A549 (cell line): ENCODE measurements around the gene SBF2. TPM values are rescaled to one million over a fixed set of nuclear protein-coding genes. Genes with fewer than 3 reads are reported as not detected.

Source experiments
- ATAC-seq, 2 experiments: fragments of 200-7000 bp in 1 of 2; fragments of >200 bp in 1 of 2; cut with Nextera tagmentation in 1 of 2; cut with Tn5 transposase in 1 of 2; 3 replicates each; pipeline versions ENCODE4 v1.8.0 to v1.9.1; 2018 to 2020; ENCODE audit warnings: mild to moderate bottlenecking in 1 of 2, moderate library complexity in 1 of 2
- CTCF ChIA-PET: fragments of 300-600 bp; sonication (Branson Sonifier 250); formaldehyde crosslinking; extraction: SDS; loops from one replicate; lab custom pipeline; 2021; ENCODE audit warnings: antibody characterized with exemption, inconsistent platforms; lab: Yijun Ruan, JAX
- POLR2A ChIA-PET: fragments of 350-600 bp; formaldehyde crosslinking; extraction: SDS; loops from one replicate; lab custom pipeline; 2021; ENCODE audit warnings: antibody characterized with exemption, inconsistent platforms; lab: Yijun Ruan, JAX
- DNase-seq, 2 experiments: peaks; one replicate each; pipeline versions ENCODE4 v3.0.0 to v3.0.0-alpha.2; 2011 to 2016; ENCODE audit warnings: low read depth in 1 of 2, low spot score in 1 of 2
- FAIRE-seq: peaks from 2 replicates; lab custom pipeline; 2011; peaks lifted over from hg19 to GRCh38; lab: Jason Lieb, UNC
- H3K27ac ChIP-seq, 2 experiments: fragments of >200 bp; sonication (Bioruptor Twin); formaldehyde crosslinking; 3 replicates each; pipeline ENCODE4 v1.5.1; 2016 to 2017
- H3K4me1 ChIP-seq: fragments of >200 bp; sonication (Bioruptor Twin); formaldehyde crosslinking; 3 replicates; pipeline ENCODE4 v1.6.1; 2016
- H3K4me2 ChIP-seq: fragments of >200 bp; sonication (Bioruptor Twin); formaldehyde crosslinking; 3 replicates; pipeline ENCODE4 v1.6.1; 2016
- H3K4me3 ChIP-seq: fragments of >200 bp; sonication (Bioruptor Twin); formaldehyde crosslinking; 3 replicates; pipeline ENCODE4 v1.5.1; 2016
- H3K9me3 ChIP-seq: fragments of >200 bp; sonication (Bioruptor Twin); formaldehyde crosslinking; 3 replicates; pipeline ENCODE4 v1.6.1; 2016
- BHLHE40 ChIP-seq: IDR thresholded peaks from 2 replicates; pipeline ENCODE4 v1.6.1; 2012; ENCODE audit warnings: low read depth, low read length, inconsistent platforms
- CBX8 ChIP-seq: fragments of 200-600 bp; sonication (generic); IDR thresholded peaks from 2 replicates; pipeline ENCODE4 v1.6.1; 2016
- CEBPB ChIP-seq, 2 experiments: fragments of >200 bp in 1 of 2; sonication (Bioruptor Twin) in 1 of 2; formaldehyde crosslinking in 1 of 2; IDR thresholded peaks; 2 replicates each; pipeline ENCODE4 v1.6.1; 2012 to 2016
- CHD2 ChIP-seq: fragments of 150-350 bp; IDR thresholded peaks from 2 replicates; pipeline ENCODE4 v1.6.1; 2014; ENCODE audit warnings: low read length; ENCODE audit not compliant: partially characterized antibody
- CHD4 ChIP-seq: fragments of 200-600 bp; sonication (generic); IDR thresholded peaks from 2 replicates; pipeline ENCODE4 v1.6.1; 2016; ENCODE audit warnings: antibody characterized with exemption, mild to moderate bottlenecking, borderline replicate concordance
- EHF ChIP-seq: fragments of 250-450 bp; sonication (Bioruptor Pico); IDR thresholded peaks from 2 replicates; pipeline ENCODE4 v1.5.0; 2020; ENCODE audit warnings: mild to moderate bottlenecking
- ESRRA ChIP-seq: fragments of 150-350 bp; IDR thresholded peaks from 2 replicates; pipeline ENCODE4 v1.6.1; 2014; ENCODE audit warnings: mild to moderate bottlenecking, low read length, borderline replicate concordance
- FOSB ChIP-seq: fragments of 250-450 bp; sonication (Bioruptor Pico); IDR thresholded peaks from 2 replicates; pipeline ENCODE4 v1.5.0; 2020; ENCODE audit warnings: mild to moderate bottlenecking, moderate library complexity
- GATA3 ChIP-seq: IDR thresholded peaks from 2 replicates; pipeline ENCODE4 v1.6.1; 2012; ENCODE audit warnings: borderline replicate concordance
- HES2 ChIP-seq: fragments of >200 bp; sonication (Bioruptor Twin); formaldehyde crosslinking; IDR thresholded peaks from 2 replicates; pipeline ENCODE4 v1.6.1; 2016
- HEYL ChIP-seq: fragments of 250-450 bp; sonication (Bioruptor Pico); IDR thresholded peaks from 2 replicates; pipeline ENCODE4 v1.8.0; 2021; ENCODE audit warnings: mild to moderate bottlenecking, moderate library complexity
- HOXA7 ChIP-seq: fragments of 250-450 bp; sonication (Bioruptor Pico); IDR thresholded peaks from 2 replicates; pipeline ENCODE4 v1.5.0; 2020; ENCODE audit warnings: mild to moderate bottlenecking, moderate library complexity
- JUNB ChIP-seq: fragments of >200 bp; sonication (Bioruptor Twin); formaldehyde crosslinking; IDR thresholded peaks from 2 replicates; pipeline ENCODE4 v1.6.1; 2016
- KDM1A ChIP-seq: fragments of 200-600 bp; sonication (generic); IDR thresholded peaks from 2 replicates; pipeline ENCODE4 v1.6.1; 2016; ENCODE audit warnings: low read depth, mild to moderate bottlenecking
- KDM5A ChIP-seq: fragments of 200-600 bp; sonication (generic); IDR thresholded peaks from 2 replicates; pipeline ENCODE4 v1.6.1; 2016; ENCODE audit warnings: antibody characterized with exemption, mild to moderate bottlenecking
- MAFK ChIP-seq: fragments of 450-650 bp; IDR thresholded peaks from 2 replicates; pipeline ENCODE4 v1.6.1; 2014; ENCODE audit not compliant: partially characterized antibody
- MAX ChIP-seq: IDR thresholded peaks from 2 replicates; pipeline ENCODE4 v1.6.1; 2012
- NFE2L2 ChIP-seq: fragments of 150-350 bp; conservative IDR thresholded peaks from 2 replicates; pipeline ENCODE4 v1.6.1; 2014; ENCODE audit warnings: low read length
- PBX3 ChIP-seq: IDR thresholded peaks from 2 replicates; pipeline ENCODE4 v1.6.1; 2012
- POLR2A ChIP-seq: IDR thresholded peaks from 2 replicates; pipeline ENCODE4 v1.6.1; 2012; ENCODE audit warnings: mild to moderate bottlenecking, low read length
- RARB ChIP-seq: fragments of 250-450 bp; sonication (Bioruptor Pico); IDR thresholded peaks from 2 replicates; pipeline ENCODE4 v1.8.0; 2021; ENCODE audit warnings: mild to moderate bottlenecking, moderate library complexity
- RFX5 ChIP-seq: fragments of 450-650 bp; IDR thresholded peaks from 2 replicates; pipeline ENCODE4 v1.7.1; 2014; ENCODE audit warnings: antibody characterized with exemption, mild to moderate bottlenecking, moderate library complexity
- SMC3 ChIP-seq: fragments of >200 bp; sonication (Bioruptor Twin); formaldehyde crosslinking; IDR thresholded peaks from 3 replicates; pipeline ENCODE4 v1.6.1; 2018; ENCODE audit warnings: inconsistent platforms
- SREBF2 ChIP-seq: fragments of 450-650 bp; IDR thresholded peaks from 2 replicates; pipeline ENCODE4 v1.6.1; 2014; ENCODE audit warnings: mild to moderate bottlenecking, moderate library complexity
- TFCP2L1 ChIP-seq: fragments of 250-450 bp; sonication (Bioruptor Pico); IDR thresholded peaks from 2 replicates; pipeline ENCODE4 v1.5.0; 2021; ENCODE audit warnings: mild to moderate bottlenecking
- ZC3H11A ChIP-seq: fragments of 450-650 bp; IDR thresholded peaks from 2 replicates; pipeline ENCODE4 v1.6.1; 2014; ENCODE audit warnings: antibody characterized with exemption, mild to moderate bottlenecking
- WGBS: methylation state at CpG from one replicate; pipeline ENCODE4 v1.1.6; 2017; ENCODE audit errors: missing lambda C conversion rate; 5-methylcytosine and 5-hydroxymethylcytosine counted together
- polyA plus RNA-seq, 4 experiments: library from polyadenylated mRNA; depleted of rRNA in 3 of 4; stranded (reverse); fragments of >200 nt; fragmentation: RNase III in 1 of 4; extraction: RNeasy Plus Mini Kit Qiagen cat#74134 plus additional on column Dnase treatment in 1 of 4; gene quantifications; 2 replicates in 3 of 4; 3 replicates in 1 of 4; pipeline ENCODE4 v1.2.3, GENCODE V29; 2011 to 2017

The SBF2 gene
- polyA plus RNA-seq, 2 of the 4 experiments (the other 2 are of a cell fraction), result 11.1 to 49.6 TPM

- Histone ChIP-seq H3K27ac (no peak overlapping the region), H3K4me2 (no peak overlapping the region), H3K4me1 (peaks cover 38% of the 10 kb centered on the region), H3K9me3 (no peaks in the 10 kb centered on the region), H3K4me3 (no peak overlapping the region)
- FAIRE-seq, result no peak
- CTCF ChIA-PET, result interaction anchor here (0.8 to 1.6 kb wide), 4 partner anchors 13 to 80 kb away, joined by 3 to 5 read pairs (median 4); partner anchors contain the start of gene ADM
- WGBS, result 92% methylated on average over 5 of the region's 9 CpGs
- no peak for ATAC-seq
- POLR2A ChIA-PET, result interaction anchor here (0.8 to 0.9 kb wide), 2 partner anchors 15 to 16 kb away, joined by 3 to 5 read pairs; partner anchors contain the start of gene ADM
- TF ChIP-seq NFE2L2 (no peak), POLR2A (no peak), RARB (CRISPR knock-in tag) (no peak), EHF (CRISPR knock-in tag) (no peak), ZC3H11A (no peak)
- DNase-seq, result no peak
Observed at GRCh38 chr11:10287766-10288715, 6.0 kb downstream of the SBF2 start.

GRCh38 chr11:10287140-10287539, 6.9 kb downstream of the SBF2 start:
- WGBS, result 76% methylated on average over 3 of the region's 3 CpGs
- no peak overlapping the region for H3K27ac ChIP-seq
- H3K4me2 ChIP-seq, result no peak overlapping the region
- ChIA-PET POLR2A (interaction anchor here (0.7 kb wide), 1 partner anchor 459 kb away, joined by 4 read pairs; no protein-coding TSS in a partner anchor), CTCF (interaction anchor here (0.6 kb wide), 1 partner anchor 13 kb away, joined by 3 read pairs; no protein-coding TSS in a partner anchor)
- no peak for DNase-seq
- no peak overlapping the region for H3K4me3 ChIP-seq
- no peak for ATAC-seq
- TF ChIP-seq JUNB (no peak), BHLHE40 (no peak), MAX (no peak), CHD4 (no peak), SREBF2 (no peak), RFX5 (no peak), SMC3 (no peak), GATA3 (no peak), HEYL (no peak), KDM1A (no peak), CHD2 (no peak), MAFK (no peak), TFCP2L1 (CRISPR knock-in tag) (no peak), FOSB (CRISPR knock-in tag) (no peak), EHF (CRISPR knock-in tag) (no peak), KDM5A (no peak), POLR2A (no peak)
- peaks cover 29% of the 10 kb centered on the region for H3K4me1 ChIP-seq
- no peaks in the 10 kb centered on the region for H3K9me3 ChIP-seq
- no peak for FAIRE-seq

GRCh38 chr11:10285148-10285802, 8.7 kb downstream of the SBF2 start:
- ATAC-seq (peak; percentile 65 to 85; a peak in 5 of 6 replicates), FAIRE-seq (no peak), DNase-seq (peak in 1 of 2 experiments; percentile 65)
- H3K9me3 ChIP-seq, result no peaks in the 10 kb centered on the region
- peaks cover 21% of the 10 kb centered on the region for H3K4me1 ChIP-seq
- WGBS, result 55% methylated on average over 4 of the region's 4 CpGs
- no peak overlapping the region for H3K4me3 ChIP-seq
- POLR2A ChIA-PET, result interaction anchor here (1.1 to 1.6 kb wide), 2 partner anchors 18 to 19 kb away, joined by 3 to 8 read pairs; partner anchors contain the start of gene ADM
- CTCF ChIA-PET, result interaction anchor here (0.6 to 3.0 kb wide), 7 partner anchors 11 to 551 kb away, joined by 3 to 8 read pairs (median 3); no protein-coding TSS in a partner anchor
- peak overlapping the region; percentile 34 to 50; a peak in 4 of 6 replicates for H3K27ac ChIP-seq
- TF ChIP-seq CBX8 (no peak), CEBPB (IDR thresholded peaks at IDR 0.05) (peak; percentile 75 to 80; a peak in 3 of 4 replicates), ESRRA (no peak), HOXA7 (CRISPR knock-in tag) (no peak), HES2 (0 out of 2 replicates have a peak, but pooled peaks have one; percentile 21), HEYL (no peak), SMC3 (0 out of 3 replicates have a peak, but pooled peaks have one; percentile 13), MAX (no peak), PBX3 (no peak)
- TF ChIP-seq, all 56 proteins: peak for 3
- peak overlapping the region; percentile 72 for H3K4me2 ChIP-seq
